Liver (tissue), 9 donors: ENCODE results near the gene FABP1. TPM values are rescaled to one million over a fixed set of nuclear protein-coding genes. Genes with fewer than 3 reads are reported as not detected.

Experiments
- DNase-seq: peaks from one replicate; pipeline ENCODE4 v3.0.0-alpha.2; 2017; ENCODE audit warnings: low spot score
- H3K27ac ChIP-seq, 2 donors: one replicate each; pipeline ENCODE4 v1.7.0; 2013; ENCODE audit warnings: inconsistent platforms in 2 of 2, low read length in 2 of 2, control low read depth in 1 of 2, low read depth in 1 of 2, mild to moderate bottlenecking in 1 of 2
- H3K27me3 ChIP-seq, 4 donors: one replicate each; pipeline versions ENCODE4 v1.6.1 to v1.7.0; 2013; ENCODE audit warnings: low read length in 3 of 4, inconsistent platforms in 1 of 4, mild to moderate bottlenecking in 1 of 4, moderate library complexity in 1 of 4; ENCODE audit not compliant: control insufficient read depth in 4 of 4, insufficient read depth in 4 of 4
- H3K36me3 ChIP-seq, 4 donors: one replicate each; pipeline versions ENCODE4 v1.6.1 to v1.7.0; 2013; ENCODE audit warnings: low read length in 3 of 4, mild to moderate bottlenecking in 3 of 4, low read depth in 1 of 4, moderate library complexity in 1 of 4; ENCODE audit not compliant: control insufficient read depth in 4 of 4, insufficient read depth in 3 of 4
- H3K4me1 ChIP-seq, 4 donors: one replicate each; pipeline versions ENCODE4 v1.6.1 to v1.7.0; 2013; ENCODE audit warnings: low read length in 3 of 4, mild to moderate bottlenecking in 3 of 4, moderate library complexity in 1 of 4; ENCODE audit not compliant: control insufficient read depth in 4 of 4, insufficient read depth in 4 of 4
- H3K4me3 ChIP-seq, 3 donors: one replicate each; pipeline versions ENCODE4 v1.6.1 to v1.7.0; 2013; ENCODE audit warnings: low read length in 3 of 3, control low read depth in 1 of 3, low read depth in 1 of 3, mild to moderate bottlenecking in 1 of 3
- H3K9ac ChIP-seq, 2 donors: one replicate each; pipeline ENCODE4 v1.7.0; 2013; ENCODE audit warnings: low read length in 2 of 2, mild to moderate bottlenecking in 2 of 2, moderate library complexity in 2 of 2, control low read depth in 1 of 2, low read depth in 1 of 2
- H3K9me3 ChIP-seq, 4 donors: one replicate each; pipeline versions ENCODE4 v1.6.1 to v1.7.0; 2013; ENCODE audit warnings: low read length in 3 of 4; ENCODE audit not compliant: control insufficient read depth in 4 of 4
- ATF3 ChIP-seq: IDR thresholded peaks from 2 replicates; pipeline ENCODE4 v1.6.1; 2016; ENCODE audit warnings: antibody characterized with exemption
- CTCF ChIP-seq: fragments of 150-350 bp; IDR thresholded peaks from 2 replicates; pipeline ENCODE4 v1.5.1; 2017; ENCODE audit warnings: improper control_type of control experiment, low read depth, low read length; ENCODE audit not compliant: missing input control
- EGR1 ChIP-seq, 2 donors: IDR thresholded peaks; 2 replicates each; pipeline ENCODE4 v1.6.1; 2016 to 2018; ENCODE audit warnings: antibody characterized with exemption in 2 of 2, low read depth in 2 of 2
- FOXA1 ChIP-seq: IDR thresholded peaks from 2 replicates; pipeline ENCODE4 v1.6.1; 2016; ENCODE audit warnings: antibody characterized with exemption
- FOXA2 ChIP-seq: IDR thresholded peaks from 2 replicates; pipeline ENCODE4 v1.6.1; 2016; ENCODE audit warnings: antibody characterized with exemption
- GABPA ChIP-seq, 2 donors: IDR thresholded peaks in 1 of 2; conservative IDR thresholded peaks in 1 of 2; 2 replicates each; pipeline ENCODE4 v1.6.1; 2016; ENCODE audit warnings: antibody characterized with exemption in 2 of 2, mild to moderate bottlenecking in 1 of 2, moderate library complexity in 1 of 2
- HNF4A ChIP-seq, 2 donors: conservative IDR thresholded peaks; 2 replicates each; pipeline ENCODE4 v1.6.1; 2016; ENCODE audit warnings: antibody characterized with exemption in 2 of 2, mild to moderate bottlenecking in 2 of 2
- HNF4G ChIP-seq: IDR thresholded peaks from 2 replicates; pipeline ENCODE4 v1.6.1; 2016; ENCODE audit warnings: antibody characterized with exemption
- JUND ChIP-seq, 2 donors: IDR thresholded peaks; 2 replicates each; pipeline ENCODE4 v1.6.1; 2016; ENCODE audit warnings: antibody characterized with exemption in 2 of 2
- MAX ChIP-seq: IDR thresholded peaks from 2 replicates; pipeline ENCODE4 v1.6.1; 2016; ENCODE audit warnings: antibody characterized with exemption
- NR2F2 ChIP-seq: IDR thresholded peaks from 2 replicates; pipeline ENCODE4 v1.6.1; 2016; ENCODE audit warnings: antibody characterized with exemption
- RAD21 ChIP-seq, 2 donors: IDR thresholded peaks; 2 replicates each; pipeline ENCODE4 v1.6.1; 2016; ENCODE audit warnings: antibody characterized with exemption in 2 of 2, mild to moderate bottlenecking in 2 of 2
- REST ChIP-seq: IDR thresholded peaks from 2 replicates; pipeline ENCODE4 v1.6.1; 2016; ENCODE audit warnings: antibody characterized with exemption, mild to moderate bottlenecking
- RXRA ChIP-seq, 2 donors: IDR thresholded peaks; 2 replicates each; pipeline ENCODE4 v1.6.1; 2017 to 2018; ENCODE audit warnings: antibody characterized with exemption in 2 of 2, mild to moderate bottlenecking in 1 of 2
- SP1 ChIP-seq: IDR thresholded peaks from 2 replicates; pipeline ENCODE4 v1.6.1; 2018; ENCODE audit warnings: antibody characterized with exemption, mild to moderate bottlenecking
- TAF1 ChIP-seq: conservative IDR thresholded peaks from 2 replicates; pipeline ENCODE4 v1.6.1; 2016; ENCODE audit warnings: antibody characterized with exemption, mild to moderate bottlenecking
- YY1 ChIP-seq: IDR thresholded peaks from 2 replicates; pipeline ENCODE4 v1.6.1; 2016; ENCODE audit warnings: antibody characterized with exemption, mild to moderate bottlenecking
- ZBTB33 ChIP-seq: IDR thresholded peaks from 2 replicates; pipeline ENCODE4 v1.6.1; 2016; ENCODE audit warnings: antibody characterized with exemption
- WGBS: extraction: QIAGEN DNeasy Blood & Tissue Kit; methylation state at CpG from one replicate; pipeline ENCODE4 v1.1.7; 2013; 5-methylcytosine and 5-hydroxymethylcytosine counted together
- polyA plus RNA-seq, 2 donors: library from polyadenylated mRNA; stranded (reverse) in 1 of 2; unstranded in 1 of 2; fragments of 200-250 nt in 1 of 2; fragments of >200 nt in 1 of 2; fragmentation: Nextera tagmentation in 1 of 2; extraction: Ambion mirVana in 1 of 2; gene quantifications; one replicate each; pipeline versions ENCODE4 v1.2.1 to v1.2.3, GENCODE V29; 2013 to 2015
- total RNA-seq, 2 donors: library from RNA; depleted of rRNA; stranded (reverse); fragments of >200 nt; gene quantifications; one replicate each; pipeline ENCODE4 v1.2.3, GENCODE V29; 2014
- donor health status: healthy.
- donor health status: healthy.
- donor health status: healthy.
- donor health status: healthy.
- donor health status: healthy.

Gene FABP1
- total and polyA plus RNA-seq, 4 donors, result 975 to 7,337 (median 2,306) TPM

- TF ChIP-seq CTCF (no peak), YY1 (no peak), GABPA (IDR thresholded peaks at IDR 0.05 in 1 of 2, conservative IDR thresholded peaks at IDR 0.05 in 1 of 2) (no peak), HNF4G (no peak)
Observed at GRCh38 chr2:88123164-88123974, 4.5 kb downstream of the FABP1 start (continued).

- Histone ChIP-seq H3K36me3 (peaks cover 0 to 8% (median 5%) of the 10 kb centered on the region in 4 donors), H3K4me3 (no peak overlapping the region), H3K27me3 (no peaks in the 10 kb centered on the region), H3K27ac (peak overlapping the region; percentile 1 to 54), H3K9ac (no peak overlapping the region), H3K9me3 (no peaks in the 10 kb centered on the region), H3K4me1 (peaks cover 0 to 16% (median 6%) of the 10 kb centered on the region in 4 donors)
- no peak for TF ChIP-seq ZBTB33
- no peak for TF ChIP-seq FOXA2
- TF ChIP-seq RAD21 (IDR thresholded peaks at IDR 0.05), result peak in 1 of 2 donors; percentile 7
- no peak for TF ChIP-seq ATF3
- peak in 1 of 2 donors; percentile 63 for TF ChIP-seq RXRA (IDR thresholded peaks at IDR 0.05)
- TF ChIP-seq CTCF, result no peak
- TF ChIP-seq EGR1 (IDR thresholded peaks at IDR 0.05; ENCODE audit: low read depth in 2 of 2), result no peak
- no peak for TF ChIP-seq YY1
- no peak for TF ChIP-seq GABPA (IDR thresholded peaks at IDR 0.05 in 1 of 2, conservative IDR thresholded peaks at IDR 0.05 in 1 of 2)
- no peak for TF ChIP-seq HNF4G
- TF ChIP-seq FOXA1, result no peak
- no peak for TF ChIP-seq MAX
- no peak for TF ChIP-seq REST
- no peak for TF ChIP-seq JUND (IDR thresholded peaks at IDR 0.05)
- peak in 1 of 2 donors; percentile 13 for TF ChIP-seq HNF4A (conservative IDR thresholded peaks at IDR 0.05)
- no peak for TF ChIP-seq TAF1
- TF ChIP-seq NR2F2, result no peak
- no peak for TF ChIP-seq SP1
- no peak for DNase-seq
- WGBS, result 37% methylated on average over 8 of the region's 8 CpGs
Observed at GRCh38 chr2:88122141-88122884, 5.5 kb downstream of the FABP1 start.
